NCI-H2171 (cell line): ENCODE measurements around the gene TRIM2.

Experiments
- DNase-seq: peaks from one replicate; lab custom pipeline; 2025; lab: John Stamatoyannopoulos, UW

Gene TRIM2

DNA sequence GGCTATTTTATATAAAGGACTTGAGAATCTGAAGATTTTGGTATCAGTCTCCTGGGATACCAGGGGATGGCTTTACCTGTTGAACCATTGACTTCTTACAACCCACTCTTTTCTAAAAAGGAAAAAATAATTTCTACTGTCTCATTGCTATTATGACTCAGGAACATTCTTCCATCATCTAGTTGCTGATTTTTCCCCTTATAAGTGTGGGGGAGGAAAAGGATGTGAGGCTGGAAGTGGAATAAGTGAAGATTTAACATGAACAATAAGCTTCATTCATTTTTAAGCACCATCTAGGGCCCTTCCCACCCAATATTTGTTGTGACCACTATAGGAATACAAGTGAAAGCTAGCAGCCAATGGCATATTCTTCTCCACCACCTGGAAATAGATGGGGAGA is 129.6 kb downstream of the TRIM2 start:
- no peak for DNase-seq

DNA sequence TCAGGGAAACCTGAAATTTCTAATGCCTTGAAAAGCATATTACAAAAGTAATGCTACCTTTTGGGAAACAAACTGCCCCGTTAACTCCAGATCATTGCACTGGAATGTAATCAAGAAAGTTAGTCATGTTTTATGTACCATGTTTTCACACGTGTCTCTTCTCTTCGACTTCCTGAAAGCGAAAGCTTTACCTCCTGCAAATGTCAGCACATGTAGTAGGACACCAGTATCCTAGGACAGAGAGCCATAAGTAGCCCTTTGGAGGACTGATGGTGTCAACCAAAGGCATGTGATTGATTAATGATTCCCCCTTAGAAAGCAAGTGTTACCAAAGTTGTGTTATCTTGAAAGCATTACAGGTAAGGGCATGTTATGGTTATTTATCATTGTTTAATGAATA is 131.4 kb downstream of the TRIM2 start:
- no peak for DNase-seq

DNA sequence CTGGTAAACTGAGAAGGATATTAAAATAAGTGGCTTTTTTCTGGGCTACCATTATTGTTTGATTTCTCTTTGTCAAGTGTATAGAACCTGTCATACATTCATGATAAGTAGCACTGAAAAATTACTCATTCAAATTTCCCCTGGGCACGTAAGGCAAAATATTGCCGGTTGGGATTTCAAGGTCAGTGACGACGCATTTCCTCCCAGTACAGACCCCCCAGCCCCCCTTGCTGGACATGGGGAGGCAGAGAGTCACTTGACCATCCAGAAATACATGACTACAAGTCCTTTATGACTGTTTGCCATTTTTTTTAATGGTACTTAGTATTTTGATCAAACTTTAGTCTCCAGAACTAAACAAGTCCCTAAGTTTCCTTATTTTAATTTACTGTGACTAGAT is 133.4 kb downstream of the TRIM2 start:
- DNase-seq, result no peak

DNA sequence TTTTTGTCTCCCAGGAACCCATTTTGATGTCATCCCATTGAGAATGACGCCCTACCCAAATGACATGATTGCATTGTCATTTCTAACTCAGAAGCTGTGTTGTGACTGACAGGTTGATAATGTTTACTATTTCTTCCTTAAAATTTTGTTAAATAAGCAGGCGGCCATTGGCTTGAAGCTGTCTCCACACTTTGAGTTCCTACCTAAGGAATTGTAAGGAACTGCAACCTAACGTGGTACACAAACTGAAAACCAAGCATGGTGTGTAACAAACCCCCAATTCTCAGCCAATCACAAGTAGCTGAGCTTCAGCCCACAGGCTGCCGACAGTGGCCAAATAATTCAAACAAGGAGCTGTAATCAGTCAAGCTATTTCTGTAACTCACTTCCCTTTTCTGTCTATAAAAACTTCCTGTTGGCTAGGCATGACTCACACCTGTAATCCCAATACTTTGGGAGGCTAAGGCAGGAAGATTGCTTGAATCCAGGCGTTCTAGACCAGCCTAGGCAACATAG is 137.4 kb downstream of the TRIM2 start:
- no peak for DNase-seq

DNA sequence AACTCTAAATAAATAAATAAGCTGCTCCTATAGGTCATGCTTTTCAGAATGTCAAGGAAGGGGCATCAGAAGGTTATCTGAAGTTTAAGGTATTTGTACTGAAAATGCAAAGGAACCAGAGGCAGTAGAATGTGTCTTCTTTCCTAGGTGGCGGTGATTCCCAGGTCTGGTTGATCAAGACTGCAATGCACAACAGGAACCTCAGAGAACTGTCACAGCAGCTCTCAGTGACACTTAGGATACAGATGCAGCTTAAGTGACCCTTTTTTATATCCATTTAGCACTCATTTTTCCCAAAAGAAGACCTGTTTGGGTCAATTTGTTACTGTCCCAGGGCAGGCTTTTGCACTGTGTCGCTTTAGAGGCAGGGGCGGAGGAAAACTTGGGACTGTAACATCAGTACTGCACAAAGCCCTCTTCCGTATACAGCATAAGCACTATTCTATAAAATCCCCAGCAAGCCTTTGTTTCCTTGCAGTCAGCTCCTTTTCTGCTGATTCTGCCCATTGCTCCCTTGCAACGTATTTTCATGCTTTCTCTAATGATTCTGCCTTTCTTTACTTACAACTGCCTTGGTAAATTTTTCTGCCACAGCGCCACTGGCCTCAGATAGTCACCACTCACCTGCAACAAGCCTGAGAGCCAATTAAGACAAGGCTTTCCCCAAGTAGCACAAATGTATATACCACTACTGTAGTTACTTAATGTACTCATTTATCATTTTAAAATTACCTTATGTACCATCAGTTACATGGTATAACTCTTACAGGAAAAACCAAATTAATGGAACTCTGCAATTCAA is 138.7 kb downstream of the TRIM2 start:
- no peak for DNase-seq

DNA sequence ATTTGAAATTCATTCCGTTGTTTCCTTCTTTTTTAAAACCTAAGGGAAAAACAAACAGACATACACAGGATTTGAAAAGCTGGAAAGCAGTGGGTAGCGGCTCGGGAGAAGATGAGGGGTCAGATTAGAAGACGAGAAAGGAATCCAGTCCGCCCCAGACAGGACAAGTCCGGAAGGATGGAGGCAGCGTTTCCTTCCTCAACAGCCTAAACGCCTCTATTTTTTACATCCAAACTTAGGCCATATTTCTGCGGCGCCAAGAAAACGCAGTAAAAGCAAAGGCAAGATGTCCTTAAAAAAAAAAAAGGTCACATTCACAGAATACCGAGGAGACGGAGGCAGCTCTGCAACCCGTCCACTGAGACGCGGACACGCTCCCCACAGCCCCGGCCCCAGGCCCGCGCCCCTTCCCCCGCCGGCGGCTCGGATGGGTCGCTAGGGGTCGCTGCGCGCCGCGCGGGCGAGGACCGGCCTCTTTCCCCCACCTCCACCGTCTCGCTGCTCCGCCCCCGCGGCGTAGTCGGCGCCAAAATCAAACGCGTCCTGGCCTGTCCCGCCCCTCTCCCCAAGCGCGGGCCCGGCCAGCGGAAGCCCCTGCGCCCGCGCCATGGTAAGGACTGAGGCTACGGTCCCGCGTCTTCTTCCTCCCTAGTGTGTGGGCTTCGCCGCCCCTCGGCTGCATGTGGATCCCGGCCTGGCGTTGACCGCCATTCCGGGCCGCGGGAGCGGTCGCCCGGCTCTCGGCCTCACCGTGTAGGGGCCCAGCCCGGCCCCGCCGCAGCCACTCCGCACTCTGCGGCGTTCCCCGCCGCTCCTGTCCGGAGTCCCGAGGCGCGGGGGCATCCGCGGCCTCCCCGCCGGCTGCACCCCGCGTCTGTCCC is 140.1 kb downstream of the TRIM2 start, which contains the start of gene MND1:
TSS of gene MND1 (plus strand) at position 558 of the 881 bp plus-strand sequence. CDS start at position 608, 50 bp downstream.
- peak; percentile 75 for DNase-seq

DNA sequence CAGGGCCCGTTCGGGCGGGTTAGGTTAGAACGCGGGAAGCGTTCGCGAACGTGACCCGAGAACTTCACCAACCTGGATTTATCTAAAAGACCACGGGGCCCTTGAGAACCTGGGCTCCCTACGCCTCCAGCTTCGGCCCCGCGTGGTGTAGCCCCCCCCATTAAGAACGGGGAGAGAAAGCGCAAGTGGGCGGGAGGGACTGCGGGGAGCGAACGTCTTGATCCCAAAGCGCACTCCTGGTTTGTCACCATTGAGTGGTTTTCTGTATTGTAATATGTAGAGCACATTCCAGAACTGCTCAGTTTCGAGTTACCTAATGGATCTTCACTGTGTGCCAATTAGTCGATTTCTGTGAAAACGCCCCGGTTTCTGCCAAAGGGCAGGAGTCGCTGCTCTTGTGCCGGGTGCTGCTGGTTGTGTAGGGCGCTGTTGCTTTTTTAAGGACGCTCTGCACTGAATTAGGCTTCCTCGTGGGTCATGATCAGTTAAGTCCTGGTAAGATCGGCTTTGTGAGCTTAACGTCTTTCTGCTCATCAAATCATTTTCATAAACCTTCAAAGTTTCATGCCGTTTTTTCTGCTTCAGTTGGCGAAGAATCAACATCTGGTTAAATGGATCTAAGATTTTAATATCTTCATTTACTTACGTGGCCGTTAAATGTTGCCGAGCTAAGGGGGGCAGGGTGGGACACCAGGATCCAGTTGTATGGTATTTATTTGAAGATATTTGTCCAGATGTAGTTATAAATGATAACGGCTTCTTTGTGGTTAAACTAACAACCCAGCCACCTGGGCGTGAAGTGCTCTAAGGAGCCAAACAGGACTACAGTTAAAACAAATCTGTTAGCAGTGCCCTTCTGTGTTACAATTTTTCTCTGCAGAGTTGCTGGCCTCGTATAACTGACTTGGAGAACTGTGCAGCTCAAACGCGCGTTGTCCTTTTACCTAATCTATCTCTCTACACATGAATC is 141.1 kb downstream of the TRIM2 start:
- peak; percentile 18 for DNase-seq

DNA sequence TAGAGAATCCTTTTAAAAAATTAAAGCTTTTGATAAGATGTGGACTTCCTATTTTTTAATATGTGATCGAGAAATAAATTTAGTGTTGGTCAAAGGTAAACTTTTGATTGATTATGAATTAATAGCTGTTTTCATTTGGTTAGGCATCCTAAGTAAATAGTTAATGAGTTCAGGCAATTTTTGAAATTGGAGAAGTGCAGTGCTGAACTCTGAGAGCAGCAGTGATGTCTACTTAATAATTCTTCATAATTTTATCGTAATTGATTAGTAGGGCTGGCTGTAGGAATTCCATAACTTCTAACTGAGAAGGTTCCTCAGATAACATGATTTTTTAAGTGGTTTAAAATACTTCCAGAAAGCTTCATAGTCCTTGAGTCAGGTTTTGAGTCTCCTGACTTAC is 141.8 kb downstream of the TRIM2 start:
- DNase-seq, result no peak

DNA sequence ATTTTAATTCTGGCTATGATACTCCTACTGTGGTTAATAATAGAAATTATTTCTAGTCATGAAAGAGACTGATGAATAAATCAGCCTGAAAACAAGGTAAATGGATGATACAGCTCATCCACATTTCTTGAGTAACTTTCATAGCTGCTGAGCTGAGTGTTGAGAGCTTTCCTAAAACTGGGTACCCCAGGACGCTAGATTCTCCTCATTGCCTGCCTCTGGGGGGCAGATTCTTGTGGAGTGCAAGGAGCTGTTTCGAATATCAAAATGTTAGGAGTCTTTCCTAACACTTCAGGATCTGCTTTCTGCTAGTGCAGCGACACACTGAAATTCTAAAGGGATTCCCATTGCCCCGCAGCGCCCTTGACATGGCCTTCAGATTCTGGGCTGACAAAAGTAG is 142.3 kb downstream of the TRIM2 start:
- DNase-seq, result no peak

DNA sequence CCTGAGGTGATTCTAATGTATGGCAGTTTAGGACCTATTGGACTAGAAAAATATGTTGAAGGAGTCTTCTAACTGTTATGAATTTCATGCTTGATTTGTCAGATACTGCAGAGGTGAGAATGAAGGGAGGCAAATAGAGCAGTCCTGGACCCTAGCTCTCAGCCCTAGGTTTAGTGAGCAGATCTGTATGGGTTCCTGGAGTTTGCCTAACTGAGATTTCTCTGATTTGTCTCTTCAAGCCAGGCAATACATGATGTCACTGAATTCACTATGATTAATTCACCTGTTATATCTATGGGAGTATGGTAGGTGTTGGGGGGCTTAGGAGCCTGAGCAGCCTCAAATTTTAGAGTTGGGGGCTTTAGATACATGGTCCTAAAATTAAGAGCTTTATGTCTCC is 142.9 kb downstream of the TRIM2 start:
- DNase-seq, result no peak

DNA sequence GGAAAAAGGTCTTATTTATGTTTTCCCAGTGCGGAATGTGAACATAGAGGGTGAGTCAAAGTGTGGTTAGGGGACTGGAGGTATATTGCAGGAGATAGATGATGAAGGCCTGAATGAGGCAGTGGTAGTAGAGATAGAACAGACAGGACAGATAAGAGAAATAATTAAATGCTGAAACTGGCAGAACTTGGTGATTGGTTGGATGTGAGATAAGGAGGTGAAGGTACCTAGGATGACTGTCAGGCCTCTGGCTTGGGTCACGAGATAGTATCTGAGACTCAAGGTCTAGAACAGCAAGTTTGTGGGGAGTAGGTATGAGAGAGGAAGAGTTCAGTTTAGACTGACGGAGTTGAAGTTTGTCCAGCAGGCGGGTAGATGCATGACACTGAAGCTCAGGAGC is 143.8 kb downstream of the TRIM2 start:
- DNase-seq, result no peak

DNA sequence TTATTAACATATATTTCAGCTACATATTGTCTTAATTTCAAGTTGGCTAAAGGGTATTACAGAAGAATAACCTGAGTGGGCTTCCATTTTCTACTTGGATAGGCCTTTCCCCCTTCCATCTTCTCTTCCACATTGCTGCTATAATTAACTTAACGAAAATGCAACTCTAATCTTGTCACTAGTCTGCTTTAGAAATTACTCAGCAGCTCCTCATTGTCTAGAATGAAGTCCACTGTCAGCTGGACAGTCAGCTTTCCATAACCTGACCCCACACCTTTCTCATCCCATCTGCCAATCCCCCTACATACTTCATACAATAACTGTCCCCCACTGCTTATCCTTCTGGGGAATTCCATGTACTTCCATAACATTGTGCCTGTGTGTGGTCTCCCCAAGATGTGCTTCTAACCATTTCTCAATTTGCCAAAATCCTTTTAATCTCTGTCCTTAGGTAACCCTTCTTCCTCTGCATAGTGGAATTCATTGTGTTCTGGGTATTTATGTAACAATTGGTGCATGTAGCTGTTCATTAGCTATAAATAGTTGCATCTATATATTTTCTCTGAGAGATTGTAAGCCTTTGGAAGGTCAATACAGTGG is 145.1 kb downstream of the TRIM2 start:
- DNase-seq, result no peak

DNA sequence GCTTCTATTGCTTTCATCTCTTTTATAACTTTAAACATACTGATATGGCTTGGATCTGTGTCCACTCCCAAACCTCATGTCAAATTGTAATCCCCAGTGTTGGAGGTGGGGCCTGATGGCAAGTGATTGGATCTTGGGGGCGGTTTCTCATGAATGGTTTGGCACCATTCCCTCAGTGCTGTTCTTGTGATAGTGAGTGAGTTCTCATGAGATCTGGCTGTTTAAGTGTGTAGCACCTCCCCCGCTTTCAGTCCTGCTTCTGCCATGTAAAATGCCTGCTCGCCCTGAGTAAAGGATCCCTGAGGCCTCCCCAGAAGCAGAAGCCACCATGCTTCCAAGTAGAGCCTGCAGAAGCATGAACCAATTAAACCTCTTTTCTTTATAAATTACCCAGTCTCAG is 157.9 kb downstream of the TRIM2 start:
- no peak for DNase-seq

DNA sequence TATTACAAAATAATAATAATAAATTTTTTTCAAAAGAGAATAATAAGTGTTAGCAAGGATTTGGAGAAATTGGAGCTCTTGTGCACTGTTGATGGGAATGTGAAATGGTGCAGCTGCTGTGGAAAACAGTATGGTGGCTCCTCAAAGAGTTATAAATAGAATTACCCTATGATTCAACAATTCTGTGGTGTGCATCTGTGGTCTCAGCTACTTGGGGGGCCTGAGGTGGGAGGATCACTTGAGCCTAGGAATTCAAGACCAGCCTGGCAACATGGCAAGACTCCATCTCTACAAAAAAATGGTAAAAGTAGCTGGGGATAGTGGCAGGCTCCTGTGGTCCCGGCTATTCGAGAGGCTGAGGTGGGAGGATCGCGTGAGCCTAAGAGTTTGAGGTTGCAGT is 159.8 kb downstream of the TRIM2 start:
- no peak for DNase-seq

DNA sequence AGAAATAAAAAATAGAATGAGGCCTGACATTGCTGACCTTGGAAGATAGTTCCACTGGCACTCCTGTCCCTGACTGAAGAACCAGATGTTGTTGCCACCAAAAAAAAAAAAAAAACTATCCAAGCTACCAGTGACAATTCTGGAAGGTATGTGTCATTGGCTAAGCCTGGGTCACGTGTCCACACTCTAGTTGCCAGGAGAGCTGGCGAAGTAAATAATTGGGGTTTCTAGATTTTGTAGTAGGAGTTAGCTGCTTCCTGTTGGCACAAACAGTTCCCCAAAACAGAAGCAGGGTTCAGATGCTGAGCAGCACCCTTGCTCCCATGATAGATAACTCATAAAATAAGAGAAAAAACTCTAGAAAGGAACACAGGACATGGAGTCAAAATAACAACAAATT is 160.8 kb downstream of the TRIM2 start:
- DNase-seq, result no peak

DNA sequence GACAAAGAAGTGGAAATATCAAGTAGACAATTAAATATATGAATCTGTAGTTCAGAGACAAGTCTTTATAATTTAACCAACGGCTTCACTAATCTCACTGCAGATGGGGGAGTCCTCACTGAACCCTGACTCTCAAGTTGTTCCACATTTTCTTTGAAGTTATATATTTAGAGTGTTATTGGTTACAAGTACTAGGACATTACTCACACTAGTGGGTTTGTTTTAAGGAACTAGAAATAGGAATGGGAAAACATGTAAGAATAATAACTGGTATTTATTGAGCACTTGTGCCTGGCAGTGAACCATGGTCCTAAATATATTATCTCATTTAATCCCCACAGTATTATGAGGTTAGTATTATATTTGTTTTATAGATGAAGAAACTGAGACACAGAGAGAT is 162.2 kb downstream of the TRIM2 start:
- no peak for DNase-seq

DNA sequence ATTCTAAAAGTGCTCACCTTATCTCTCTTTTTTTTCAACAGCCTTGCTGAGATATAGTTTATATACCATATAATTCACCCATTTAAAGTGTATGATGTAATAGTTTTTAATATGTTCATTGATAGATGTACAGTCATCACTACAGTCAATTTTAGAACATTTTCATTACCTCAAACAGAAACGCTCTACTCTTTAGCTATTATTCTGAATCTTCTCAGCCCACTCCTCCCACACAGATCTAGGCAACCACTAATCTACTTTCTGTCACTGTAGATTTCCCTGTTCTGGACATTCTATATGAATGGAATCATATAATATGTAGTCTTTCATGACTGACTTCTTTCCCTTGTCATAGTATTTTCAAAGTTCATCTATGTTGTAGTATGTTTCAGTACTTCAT is 162.8 kb downstream of the TRIM2 start:
- DNase-seq, result no peak

DNA sequence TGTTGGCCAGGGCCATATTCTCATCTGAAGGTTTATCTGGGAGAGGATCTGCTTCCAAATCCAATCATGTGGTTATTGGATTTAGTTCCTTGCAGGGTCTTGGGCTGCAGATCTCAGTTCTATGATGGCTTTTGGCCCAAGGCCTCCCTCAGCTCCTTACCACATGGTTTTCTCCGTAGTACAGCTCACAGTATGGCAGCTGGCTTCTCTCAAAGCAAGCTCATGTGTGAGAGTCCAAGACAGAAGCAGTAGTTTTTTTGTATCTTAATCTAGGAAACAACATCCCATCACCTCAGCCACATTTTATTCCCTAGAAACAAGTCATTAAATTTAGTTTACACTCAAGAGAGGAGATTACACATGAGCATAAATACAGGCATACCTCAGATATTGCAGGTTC is 164.8 kb downstream of the TRIM2 start:
- DNase-seq, result no peak

DNA sequence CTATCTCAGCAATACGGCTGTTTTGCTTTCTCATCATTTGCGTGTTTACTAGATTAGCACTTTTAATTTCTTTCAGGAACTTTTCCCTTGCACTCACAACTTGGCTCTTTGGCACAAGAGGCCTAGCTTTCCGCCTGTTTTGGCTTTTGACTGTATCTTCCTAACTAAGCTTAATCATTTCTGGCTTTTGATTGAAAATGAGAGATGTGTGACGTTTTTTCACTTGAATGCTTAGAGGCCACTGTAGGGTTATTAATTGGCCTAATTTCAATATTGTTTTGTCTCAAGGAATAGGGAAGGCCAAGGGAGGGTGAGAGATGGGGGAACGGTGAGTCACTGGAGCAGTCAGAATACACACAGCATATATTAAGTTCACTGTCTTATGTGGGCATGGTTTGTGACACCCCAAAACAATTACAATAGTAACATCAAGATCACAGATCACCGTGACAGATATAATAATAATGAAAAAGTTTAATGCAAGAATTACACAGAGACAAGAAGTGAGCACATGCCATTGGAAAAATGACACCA is 167.5 kb downstream of the TRIM2 start:
- no peak for DNase-seq

DNA sequence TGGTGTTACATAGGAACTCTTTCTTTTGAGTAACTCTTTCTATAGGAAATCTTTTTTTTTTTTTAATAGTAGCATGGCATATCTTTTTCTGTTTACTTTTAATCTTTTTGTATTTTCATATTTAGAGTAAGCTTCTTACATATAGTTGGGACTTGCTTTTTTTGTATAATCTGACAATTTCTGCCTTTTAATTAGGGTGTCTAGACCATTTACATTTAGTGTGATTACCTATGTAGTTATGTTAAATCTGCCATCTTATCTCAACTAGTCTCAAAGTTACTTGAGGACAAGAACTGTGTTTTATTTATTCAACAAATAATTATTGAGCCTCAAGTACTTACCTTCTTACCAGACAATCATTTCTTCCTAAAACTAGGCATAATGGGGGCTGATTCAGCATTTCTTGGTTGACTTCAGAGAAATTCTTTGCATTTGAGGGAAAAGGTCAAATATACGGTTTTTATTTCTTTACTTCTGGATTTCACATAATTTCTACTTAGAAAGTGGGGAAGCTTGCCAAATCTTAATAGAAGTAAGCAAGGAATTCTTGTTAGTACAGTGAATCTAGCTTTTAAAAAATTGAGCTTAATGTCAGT is 168.8 kb downstream of the TRIM2 start:
- DNase-seq, result no peak

DNA sequence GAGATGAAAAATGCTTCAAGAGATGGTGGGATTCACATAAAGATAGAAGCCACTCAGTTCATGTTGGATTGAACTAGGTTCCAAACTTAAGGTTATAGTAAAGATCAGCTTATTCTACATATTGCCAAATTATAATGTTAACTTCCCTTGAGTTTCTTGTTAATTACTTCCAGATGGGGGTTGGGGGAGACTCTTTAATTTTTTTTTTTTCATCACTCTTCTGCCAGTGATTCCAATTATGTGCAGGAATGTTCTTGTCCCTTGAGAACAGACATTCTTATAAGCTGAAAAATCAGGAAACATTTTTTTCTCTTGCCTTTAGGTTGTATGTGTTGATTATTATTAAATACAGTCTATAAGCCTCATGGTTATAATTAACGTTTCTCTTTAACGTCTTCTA is 170.2 kb downstream of the TRIM2 start:
- DNase-seq, result no peak
